ENCODE data around the gene SAPCD1.

Gene SAPCD1

GRCh38 chr6:31729979-31730630 lies 32.4 kb upstream of the SAPCD1 start:
- DNase-seq: peak; percentile 34 to 57

DNA sequence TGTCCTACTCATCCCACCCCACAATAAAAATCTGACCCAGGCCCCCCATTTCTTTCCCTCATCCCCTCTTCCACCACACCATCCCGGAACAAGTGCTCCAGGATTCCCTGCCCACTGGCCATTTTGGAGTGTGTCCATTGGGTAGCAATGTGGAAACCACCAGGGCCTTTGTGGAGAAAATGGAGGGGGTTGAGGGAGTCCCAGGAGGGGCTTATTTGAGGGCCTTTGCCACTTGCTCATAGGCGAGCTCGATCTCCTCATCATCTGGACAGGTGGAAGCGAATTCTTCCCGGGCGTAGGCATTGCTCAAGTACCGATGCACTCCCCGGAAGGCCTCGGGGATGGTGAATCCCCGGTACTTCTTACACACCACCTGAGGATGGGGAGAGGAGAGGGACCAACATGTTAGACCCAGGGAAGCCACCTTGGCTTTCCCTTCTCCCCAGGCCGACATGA lies 31.8 kb upstream of the SAPCD1 start:
- DNase-seq: no peak

DNA sequence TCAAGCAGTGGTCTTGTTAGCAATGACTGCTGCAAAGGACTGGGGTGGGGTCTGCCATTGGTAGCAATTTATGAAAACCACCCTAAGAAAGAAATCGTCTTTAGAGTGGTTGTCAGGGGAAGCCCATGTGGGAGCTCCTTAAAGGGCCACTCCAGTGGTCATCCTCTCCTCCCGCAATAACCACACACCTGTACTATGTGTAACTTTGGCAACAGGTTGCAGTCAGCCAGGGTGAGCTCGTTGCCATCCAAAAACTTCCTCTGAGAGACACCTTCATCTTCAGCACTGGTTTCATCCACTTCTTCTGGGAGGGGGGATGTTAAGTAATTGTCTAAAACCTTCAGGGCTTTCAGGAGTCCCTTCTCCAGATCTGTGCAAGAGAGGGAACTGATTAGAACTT lies 30.4 kb upstream of the SAPCD1 start:
- no peak for DNase-seq

GRCh38 chr6:31733734-31734133 lies 28.7 kb upstream of the SAPCD1 start:
- no peak for DNase-seq

DNA sequence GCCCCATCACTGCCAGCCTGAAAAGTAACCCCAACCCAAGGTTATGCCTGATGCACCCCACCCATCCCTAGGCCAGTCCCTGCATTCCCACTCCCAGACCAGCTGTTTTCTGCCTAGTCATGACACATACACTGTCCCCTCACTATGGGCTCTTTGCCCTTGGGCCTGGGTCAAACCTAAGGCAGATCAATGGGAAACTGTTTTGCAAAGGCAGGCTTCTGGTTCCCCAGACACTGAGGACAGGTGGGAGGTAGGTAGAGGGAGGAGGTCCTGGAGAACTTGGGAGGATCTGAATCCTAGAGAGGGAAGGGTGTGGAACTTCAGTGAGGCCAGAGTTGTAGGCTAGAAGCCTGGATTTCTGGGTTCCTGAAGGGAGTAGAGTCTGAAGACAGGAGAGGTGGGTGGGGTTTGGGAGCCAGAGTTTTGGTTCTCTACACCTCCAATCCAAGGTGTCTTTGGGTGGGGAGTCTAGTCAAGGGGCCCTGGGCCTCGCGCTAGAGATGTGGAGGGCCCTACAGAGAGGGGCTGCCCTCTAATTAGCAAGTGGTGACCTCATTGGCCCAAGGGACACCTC lies 28.1 kb upstream of the SAPCD1 start:
- no peak for DNase-seq

GRCh38 chr6:31734821-31735406 lies 27.5 kb upstream of the SAPCD1 start:
- peak; percentile 74 to 81 for DNase-seq

- peak; percentile 89 to 92 for DNase-seq
Measured at GRCh38 chr6:31736021-31736767, 26.3 kb upstream of the SAPCD1 start, which contains the start of gene CLIC1. CLIC1 (minus strand) TSS chr6:31736530; CDS start chr6:31736300, 230 bp downstream.

DNA sequence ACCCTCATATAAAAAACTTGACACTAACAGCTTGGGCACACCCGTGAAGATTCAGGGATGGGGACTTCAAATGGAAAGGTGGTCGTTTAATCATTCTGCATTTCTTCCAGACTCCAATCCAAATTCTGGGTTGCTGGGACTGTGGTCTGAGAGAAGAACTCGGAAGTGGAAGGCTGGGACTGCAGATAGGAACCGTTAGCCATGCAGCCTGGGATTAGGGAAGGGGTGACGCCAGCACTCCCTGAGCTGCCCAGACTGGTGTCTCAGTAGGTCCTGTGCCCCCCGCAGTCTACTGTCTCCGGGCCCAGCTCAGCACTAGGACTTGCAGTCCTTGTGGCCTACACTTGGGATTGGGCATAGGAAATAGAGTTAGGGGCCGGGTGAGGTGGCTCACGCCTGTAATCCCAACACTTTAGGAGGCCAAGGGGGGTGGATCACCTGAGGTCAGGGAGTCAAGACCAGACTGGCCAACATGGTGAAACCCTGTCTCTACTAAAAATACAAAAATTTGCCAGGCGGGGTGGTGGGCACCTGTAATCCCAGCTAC lies 25.6 kb upstream of the SAPCD1 start:
- no peak for DNase-seq

DNA sequence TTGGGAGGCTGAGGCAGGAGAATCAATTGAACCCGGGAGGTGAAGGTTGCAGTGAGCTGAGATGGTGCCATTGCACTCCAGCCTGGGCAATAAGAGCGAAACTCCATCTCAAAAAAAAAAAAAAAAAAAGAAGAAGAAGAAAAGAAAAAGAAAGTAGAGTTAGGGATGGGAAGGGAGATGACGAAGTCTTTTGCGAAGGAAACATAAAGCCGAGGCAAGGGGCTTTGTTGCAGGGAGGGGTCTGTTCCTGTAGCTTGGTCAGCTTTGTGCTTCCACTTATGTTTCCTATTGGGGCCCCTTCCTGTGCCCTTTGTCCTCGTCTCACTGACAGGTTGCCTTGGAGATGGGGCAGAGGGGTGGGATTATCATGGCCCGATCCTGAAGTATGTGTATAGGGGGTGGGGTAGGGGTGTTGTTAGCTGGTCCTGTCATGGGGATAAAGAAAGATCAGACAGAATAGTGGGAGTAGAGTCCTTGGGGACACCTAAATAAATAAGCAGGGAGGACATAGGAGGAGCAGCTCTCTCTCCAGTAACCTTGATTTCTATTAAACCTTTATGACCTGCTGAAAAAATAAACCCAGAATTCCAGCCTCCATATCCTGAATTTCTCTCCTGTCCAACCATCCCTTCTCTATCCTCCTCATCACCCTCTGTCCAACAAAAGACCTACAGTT lies 25.0 kb upstream of the SAPCD1 start:
- peak; percentile 53 to 60 for DNase-seq

DNA sequence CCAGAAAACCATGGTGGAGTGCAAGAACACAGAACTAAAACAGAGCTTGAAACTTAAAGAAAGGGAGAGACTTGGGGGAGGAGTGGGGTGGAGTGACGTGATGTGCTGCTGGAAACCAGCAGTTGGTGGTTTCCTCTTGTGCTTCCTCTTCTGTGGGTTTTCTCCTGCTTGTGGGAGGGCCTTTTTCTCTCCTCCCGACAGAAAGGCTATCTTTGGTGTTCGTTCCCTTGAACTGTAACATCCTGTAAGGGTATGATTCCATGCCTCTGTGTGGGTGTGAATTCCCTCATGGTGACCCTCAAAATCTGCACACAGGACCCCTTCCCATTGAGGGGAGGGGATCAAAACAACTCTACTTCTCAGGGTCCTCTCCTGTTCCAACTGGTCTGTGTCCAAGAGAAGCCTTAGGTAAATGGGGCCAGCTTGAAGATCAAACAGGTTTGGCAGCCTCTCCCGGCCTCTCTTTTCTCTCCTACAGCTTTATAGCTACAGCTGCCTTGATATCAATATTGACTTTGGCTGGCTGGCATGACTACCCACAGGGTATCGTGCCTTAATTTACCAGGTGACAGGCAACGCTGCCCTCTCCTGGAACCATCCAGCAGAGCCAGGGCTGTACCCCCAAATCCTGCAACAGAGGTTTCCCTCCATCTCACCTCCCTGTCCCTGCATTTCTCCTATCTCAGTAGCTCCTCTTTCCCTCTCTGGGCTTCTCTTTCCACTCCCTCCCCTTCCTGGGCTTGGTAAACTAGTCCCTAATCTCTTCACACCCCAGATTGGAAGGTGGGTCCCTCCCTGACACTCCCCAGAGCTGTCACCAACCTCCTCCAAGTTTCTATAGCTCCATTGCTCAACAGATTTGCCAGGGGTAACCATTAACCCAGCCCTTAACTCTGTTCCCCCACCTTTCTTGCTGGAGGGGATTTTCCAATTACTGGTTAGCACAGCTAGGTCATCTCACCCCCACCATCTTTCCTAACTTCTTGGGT lies 24.2 kb upstream of the SAPCD1 start:
- DNase-seq: peak; percentile 98 to 99

DNA sequence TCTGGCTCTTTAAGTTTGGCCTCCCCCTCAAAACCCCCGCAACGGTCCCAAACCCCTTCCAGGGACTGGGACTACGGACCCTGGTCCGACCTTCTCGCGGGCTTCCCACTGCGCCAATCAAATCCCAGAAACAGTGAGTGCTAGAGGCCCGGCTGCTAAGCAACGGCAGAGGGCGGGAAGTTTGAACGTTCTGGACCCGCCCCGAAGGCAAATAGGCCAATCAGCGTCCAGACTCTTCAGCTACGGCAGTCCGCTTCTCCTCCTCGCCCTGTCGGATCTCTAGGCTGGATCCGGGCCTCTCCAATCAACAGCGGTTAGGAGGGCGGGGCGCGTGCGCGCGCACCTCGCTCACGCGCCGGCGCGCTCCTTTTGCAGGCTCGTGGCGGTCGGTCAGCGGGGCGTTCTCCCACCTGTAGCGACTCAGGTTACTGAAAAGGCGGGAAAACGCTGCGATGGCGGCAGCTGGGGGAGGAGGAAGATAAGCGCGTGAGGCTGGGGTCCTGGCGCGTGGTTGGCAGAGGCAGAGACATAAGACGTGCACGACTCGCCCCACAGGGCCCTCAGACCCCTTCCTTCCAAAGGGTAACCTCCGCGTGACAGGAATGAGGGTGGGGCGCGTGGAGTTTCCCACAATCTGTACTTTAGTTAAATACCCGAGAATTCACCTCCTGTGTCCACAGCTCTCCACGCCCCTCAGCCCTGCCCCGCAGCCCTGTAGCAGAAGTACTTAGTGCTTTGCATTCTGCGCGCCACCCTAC lies 22.6 kb upstream of the SAPCD1 start, which contains the start of gene MSH5:
Gene MSH5 (plus strand): TSS at position 367 of the 758 bp plus-strand sequence. CDS start 462 bp downstream, outside the sequence.
- DNase-seq: peak; percentile 100

DNA sequence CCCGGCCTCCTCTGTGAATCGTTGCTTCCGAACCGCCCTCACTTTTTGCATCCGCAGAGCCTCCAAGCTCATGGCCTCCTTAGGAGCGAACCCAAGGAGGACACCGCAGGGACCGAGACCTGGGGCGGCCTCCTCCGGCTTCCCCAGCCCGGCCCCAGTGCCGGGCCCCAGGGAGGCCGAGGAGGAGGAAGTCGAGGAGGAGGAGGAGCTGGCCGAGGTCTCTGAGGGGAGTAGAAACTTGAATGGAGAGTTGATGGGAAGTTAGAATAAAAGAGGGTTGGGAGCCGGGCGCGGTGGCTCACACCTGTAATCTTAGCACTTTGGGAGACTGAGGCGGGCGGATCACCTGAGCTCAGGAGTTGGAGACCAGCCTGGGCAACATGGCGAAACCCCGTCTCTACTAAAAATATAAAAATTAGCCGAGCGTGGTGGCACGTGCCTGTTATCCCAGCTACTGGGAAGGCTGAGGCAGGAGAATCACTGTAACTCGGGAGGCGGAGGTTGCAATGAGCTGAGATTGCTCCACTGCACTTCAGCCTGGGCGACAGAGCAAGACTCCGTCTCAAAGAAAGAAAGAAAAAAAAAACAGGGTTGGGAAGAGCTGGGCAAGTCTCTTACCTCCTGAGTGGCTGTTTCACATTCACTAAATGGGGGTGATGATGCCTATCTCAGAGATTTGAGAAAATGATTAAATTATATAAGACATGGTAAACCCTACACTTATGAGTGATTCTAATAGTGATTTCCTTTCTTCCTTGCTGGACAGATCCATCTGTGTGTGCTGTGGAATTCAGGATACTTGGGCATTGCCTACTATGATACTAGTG lies 21.8 kb upstream of the SAPCD1 start:
- peak; percentile 53 to 73 for DNase-seq

DNA sequence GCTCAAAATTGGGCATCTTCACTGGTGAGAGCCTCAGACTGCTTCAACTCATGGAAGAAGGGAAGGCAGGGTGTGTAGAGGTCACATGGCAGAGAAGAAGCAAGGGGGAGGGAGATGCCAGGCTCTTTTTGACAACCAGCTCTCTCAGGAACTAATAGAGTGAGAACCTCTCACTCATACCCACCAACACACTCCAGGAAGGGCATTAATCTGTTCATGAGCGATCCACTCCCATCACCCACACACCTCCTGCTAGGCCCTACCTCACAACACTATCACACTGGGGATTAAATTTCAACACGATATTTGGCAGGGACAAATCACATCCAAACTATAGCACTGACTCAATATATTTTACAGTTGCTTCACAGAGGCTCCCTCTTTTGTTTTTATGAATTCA lies 20.6 kb upstream of the SAPCD1 start:
- DNase-seq: no peak

GRCh38 chr6:31742894-31743293 lies 19.6 kb upstream of the SAPCD1 start:
- no peak for DNase-seq

DNA sequence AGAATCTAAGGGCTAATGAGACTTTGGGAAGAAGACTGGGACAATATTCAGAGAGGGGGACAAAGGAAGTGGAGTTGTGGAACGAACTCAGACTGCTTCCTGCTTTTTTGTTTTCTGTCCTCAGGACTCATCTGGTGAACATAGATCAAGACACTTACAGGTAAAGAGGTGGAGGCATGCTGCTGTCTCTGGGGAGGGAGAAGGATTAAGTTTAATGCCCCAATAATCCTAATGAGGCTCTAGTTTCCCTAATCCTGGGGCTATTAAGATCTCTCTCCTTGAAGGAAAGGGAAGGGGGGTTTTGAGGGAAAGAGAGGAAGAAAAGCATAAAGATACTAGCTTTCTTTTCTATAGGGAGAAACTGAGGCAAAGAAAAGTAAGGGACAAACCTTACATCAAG lies 18.0 kb upstream of the SAPCD1 start:
- DNase-seq: no peak

DNA sequence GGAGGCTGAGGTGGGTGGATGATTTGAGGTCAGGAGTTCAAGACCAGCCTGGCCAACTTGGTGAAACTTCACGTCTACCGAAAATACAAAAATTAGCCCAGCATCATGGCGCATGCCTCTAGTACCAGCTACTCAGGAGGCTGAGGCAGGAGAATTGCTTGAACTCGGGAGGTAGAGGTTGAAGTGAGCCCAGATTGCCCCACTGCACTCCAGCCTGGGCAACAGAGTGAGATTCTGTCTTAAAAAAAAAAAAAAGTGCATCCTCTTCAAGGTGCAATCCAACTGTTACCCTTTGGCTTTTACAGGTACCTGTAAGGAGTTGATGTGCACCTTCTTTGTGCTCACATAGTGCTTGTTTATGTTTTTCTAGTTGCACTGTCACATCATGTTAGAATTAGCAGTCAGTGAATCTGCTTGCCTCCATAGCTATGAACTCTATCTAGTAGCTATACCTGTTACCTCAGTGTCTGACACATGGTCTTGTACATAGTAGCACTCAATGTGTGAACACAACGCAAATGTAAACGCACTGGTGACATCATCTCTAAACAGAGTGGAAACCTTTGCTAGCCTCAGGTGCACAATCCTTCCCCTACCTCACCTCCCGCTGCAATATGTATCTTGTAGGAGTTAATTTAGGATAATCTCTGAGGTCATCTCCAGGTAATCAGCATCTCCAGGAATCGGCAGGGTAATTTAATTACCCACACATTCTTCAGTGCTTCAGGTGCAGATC lies 13.0 kb upstream of the SAPCD1 start:
- DNase-seq: no peak

GRCh38 chr6:31750411-31751022 lies 11.9 kb upstream of the SAPCD1 start:
- DNase-seq: no peak

DNA sequence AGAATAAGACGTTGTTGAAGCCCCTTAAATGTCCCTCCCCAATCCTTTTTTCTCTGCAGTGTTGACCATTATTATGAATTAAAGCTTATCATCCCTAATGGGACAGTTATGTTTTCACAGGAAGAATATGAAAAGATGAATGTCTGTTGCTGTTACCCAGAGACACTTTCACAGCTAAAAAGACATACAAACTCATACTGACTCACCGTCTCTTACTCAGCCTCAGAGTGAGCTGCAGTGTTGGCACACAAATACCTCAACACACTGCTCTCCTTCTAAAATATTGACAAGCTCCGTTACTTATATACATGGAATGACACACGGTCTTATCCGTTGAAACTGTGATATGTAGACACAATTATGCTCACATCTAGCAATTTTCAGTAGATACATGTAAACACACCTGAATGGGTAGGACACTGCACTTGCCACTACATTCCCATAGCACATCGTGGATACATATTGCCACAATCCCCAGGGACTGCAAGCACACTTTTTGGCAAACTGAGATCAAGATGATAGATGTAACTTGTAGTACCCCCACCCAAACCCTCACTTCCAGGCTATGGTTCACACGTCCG lies 9.6 kb upstream of the SAPCD1 start:
- no peak for DNase-seq
